ENCODE results near the gene SLC25A48. TPM values are rescaled to one million over a fixed set of nuclear protein-coding genes. Genes with fewer than 3 reads are reported as not detected.

SLC25A48 gene, protein sequence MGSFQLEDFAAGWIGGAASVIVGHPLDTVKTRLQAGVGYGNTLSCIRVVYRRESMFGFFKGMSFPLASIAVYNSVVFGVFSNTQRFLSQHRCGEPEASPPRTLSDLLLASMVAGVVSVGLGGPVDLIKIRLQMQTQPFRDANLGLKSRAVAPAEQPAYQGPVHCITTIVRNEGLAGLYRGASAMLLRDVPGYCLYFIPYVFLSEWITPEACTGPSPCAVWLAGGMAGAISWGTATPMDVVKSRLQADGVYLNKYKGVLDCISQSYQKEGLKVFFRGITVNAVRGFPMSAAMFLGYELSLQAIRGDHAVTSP
- total RNA-seq (2022; extraction: Qiagen RNA extraction), result 0.16 to 0.41 TPM (median 0.29 TPM) in 5 replicates

DNA sequence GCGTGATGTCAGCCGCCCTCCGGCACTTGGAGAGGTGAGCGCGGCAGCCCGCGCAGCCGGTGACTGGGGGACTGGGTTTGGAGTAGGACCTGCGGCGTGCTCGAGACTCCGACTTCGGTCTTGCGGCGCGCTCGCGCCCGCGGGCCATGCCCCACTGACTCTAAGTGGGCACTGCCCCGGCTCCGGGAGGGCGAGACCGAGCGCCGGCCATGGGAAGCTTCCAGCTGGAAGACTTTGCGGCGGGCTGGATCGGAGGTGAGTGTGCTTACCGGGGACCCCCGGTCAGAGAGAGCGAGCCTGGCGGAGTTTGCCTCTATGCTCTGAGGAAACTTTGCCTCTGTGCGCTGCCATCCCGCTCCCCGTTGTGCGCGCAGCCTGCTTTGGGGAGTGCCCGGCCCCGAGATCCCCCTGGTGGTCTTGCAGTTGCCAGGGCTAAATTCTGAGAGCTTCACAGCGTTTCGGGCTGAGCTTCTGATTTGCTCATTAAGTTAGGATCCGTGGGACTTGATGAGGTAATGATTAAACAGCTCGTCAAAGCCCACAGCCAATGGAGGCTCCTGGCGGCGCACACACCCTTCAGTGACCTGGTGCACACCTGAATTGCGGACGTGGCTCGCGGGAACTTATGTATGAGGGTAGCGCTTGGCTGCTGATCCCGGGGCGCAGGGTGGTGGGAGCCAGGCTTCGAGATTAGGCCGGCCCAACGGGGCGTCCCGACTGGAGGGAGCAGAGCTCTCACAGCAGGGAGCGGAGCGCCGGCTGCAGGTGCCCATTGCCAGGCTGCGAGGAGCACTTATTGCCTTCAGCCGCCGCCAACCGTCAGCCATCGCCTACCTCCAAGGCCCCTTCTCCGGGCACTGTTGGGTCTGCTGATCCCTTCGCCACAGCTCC, at the start of gene SLC25A48:
Gene SLC25A48, plus strand, starts transcription at position 25 of the 891 bp plus-strand sequence. Its CDS starts 185 bp downstream, at position 210.

DNA sequence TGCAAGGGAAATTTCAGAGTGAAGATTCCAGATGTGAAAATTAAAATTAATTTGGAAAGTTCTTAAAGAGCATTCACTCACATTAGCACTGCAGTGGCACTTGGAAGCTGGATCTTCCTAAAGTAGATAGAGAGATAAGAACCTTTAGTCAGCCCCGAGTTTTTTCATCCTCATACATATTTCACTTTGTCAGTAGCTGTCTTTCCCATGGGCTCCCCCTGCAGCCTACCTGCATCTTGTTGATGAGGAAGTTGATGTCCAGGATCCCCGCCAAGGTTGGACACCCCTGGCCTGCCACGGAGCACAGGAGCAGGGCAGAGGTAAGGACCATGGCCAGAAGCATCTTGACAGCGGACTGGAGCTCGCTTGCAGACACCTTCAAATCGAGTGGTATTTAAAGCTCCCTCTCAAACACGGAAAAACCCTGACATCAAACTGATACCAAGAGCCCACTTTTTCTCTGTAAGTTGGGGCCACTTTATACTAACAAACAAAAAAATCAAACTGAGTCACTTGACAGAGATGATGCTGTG, 61.1 kb downstream of the SLC25A48 start, which contains the start of gene IL9:
Gene IL9, minus strand, starts transcription at position 368 of the 533 bp plus-strand sequence. Its CDS starts 25 bp downstream, at position 343.

Other genes starting within 250 kb of the SLC25A48 start
- not detected in 5 replicates for gene IL9, start 61.2 kb downstream of the SLC25A48 start, total RNA-seq (2022; extraction: Qiagen RNA extraction)
- gene LECT2, start 120.3 kb downstream of the SLC25A48 start, total RNA-seq (2022; extraction: Qiagen RNA extraction), result not detected in 5 replicates
- gene TGFBI, start 194.3 kb downstream of the SLC25A48 start, total RNA-seq (2022; extraction: Qiagen RNA extraction), result 1,392 to 2,102 TPM (median 1,727 TPM) in 5 replicates

All from A549 treated with dexamethasone at 1 μM for 4 hours (cell line).